HEK293T (cell line): ENCODE results near the gene RRM1.

ENCODE experiments used
- CTCF ChIA-PET: fragments of 350-600 bp; formaldehyde crosslinking; extraction: SDS; loops from one replicate; lab custom pipeline; 2021; ENCODE audit warnings: antibody characterized with exemption, inconsistent platforms; lab: Yijun Ruan, JAX
- POLR2A ChIA-PET: fragments of 350-600 bp; formaldehyde crosslinking; extraction: SDS; loops from one replicate; lab custom pipeline; 2020; ENCODE audit warnings: antibody characterized with exemption, inconsistent platforms; lab: Yijun Ruan, JAX
- DNase-seq: peaks from one replicate; pipeline ENCODE4 v3.0.0; 2012; ENCODE audit warnings: mixed read lengths; ENCODE audit errors: extremely low spot score
- ARNT ChIP-seq: fragments of 450-650 bp; IDR thresholded peaks from 2 replicates; pipeline ENCODE4 v1.6.1; 2017; ENCODE audit warnings: mild to moderate bottlenecking
- BHLHE40 ChIP-seq: fragments of 450-650 bp; IDR thresholded peaks from 2 replicates; pipeline ENCODE4 v1.6.1; 2016; ENCODE audit warnings: mild to moderate bottlenecking, moderate library complexity, borderline replicate concordance
- CTBP1 ChIP-seq: fragments of 450-650 bp; IDR thresholded peaks from 2 replicates; pipeline ENCODE4 v1.6.1; 2016; ENCODE audit warnings: borderline replicate concordance
- ELF4 ChIP-seq: fragments of 450-650 bp; IDR thresholded peaks from 2 replicates; pipeline ENCODE4 v1.6.1; 2017; ENCODE audit warnings: antibody characterized with exemption
- FOXA1 ChIP-seq: fragments of 450-650 bp; IDR thresholded peaks from 2 replicates; pipeline ENCODE4 v1.6.1; 2016; ENCODE audit warnings: mild to moderate bottlenecking
- FOXK2 ChIP-seq: fragments of 450-650 bp; IDR thresholded peaks from 2 replicates; pipeline ENCODE4 v1.6.1; 2016; ENCODE audit warnings: mild to moderate bottlenecking
- FOXM1 ChIP-seq: fragments of 450-650 bp; IDR thresholded peaks from 2 replicates; pipeline ENCODE4 v1.6.1; 2017; ENCODE audit warnings: mild to moderate bottlenecking, borderline replicate concordance
- HDGF ChIP-seq: fragments of 450-650 bp; IDR thresholded peaks from 2 replicates; pipeline ENCODE4 v1.6.1; 2017; ENCODE audit warnings: antibody characterized with exemption, borderline replicate concordance
- L3MBTL2 ChIP-seq: fragments of 450-650 bp; conservative IDR thresholded peaks from 2 replicates; pipeline ENCODE4 v1.6.1; 2016; ENCODE audit warnings: mild to moderate bottlenecking
- LEF1 ChIP-seq: fragments of 450-650 bp; IDR thresholded peaks from 2 replicates; pipeline ENCODE4 v1.6.1; 2017; ENCODE audit warnings: mild to moderate bottlenecking, borderline replicate concordance
- NFRKB ChIP-seq: fragments of 450-650 bp; IDR thresholded peaks from 2 replicates; pipeline ENCODE4 v1.6.1; 2016; ENCODE audit warnings: mild to moderate bottlenecking, moderate library complexity
- SP1 ChIP-seq: fragments of 450-650 bp; IDR thresholded peaks from 2 replicates; pipeline ENCODE4 v1.6.1; 2017
- SUZ12 ChIP-seq: fragments of 450-650 bp; IDR thresholded peaks from 2 replicates; pipeline ENCODE4 v1.6.1; 2016; ENCODE audit warnings: mild to moderate bottlenecking
- TARDBP ChIP-seq: fragments of 450-650 bp; IDR thresholded peaks from 2 replicates; pipeline ENCODE4 v1.6.1; 2016
- ZNF384 ChIP-seq: fragments of 450-650 bp; IDR thresholded peaks from 2 replicates; pipeline ENCODE4 v1.6.1; 2016
- TF ChIP-seq, protein P1 (sequence below): fragments of 450-650 bp; IDR thresholded peaks from 2 replicates; pipeline ENCODE4 v1.6.1; 2016

RRM1 gene

DNA sequence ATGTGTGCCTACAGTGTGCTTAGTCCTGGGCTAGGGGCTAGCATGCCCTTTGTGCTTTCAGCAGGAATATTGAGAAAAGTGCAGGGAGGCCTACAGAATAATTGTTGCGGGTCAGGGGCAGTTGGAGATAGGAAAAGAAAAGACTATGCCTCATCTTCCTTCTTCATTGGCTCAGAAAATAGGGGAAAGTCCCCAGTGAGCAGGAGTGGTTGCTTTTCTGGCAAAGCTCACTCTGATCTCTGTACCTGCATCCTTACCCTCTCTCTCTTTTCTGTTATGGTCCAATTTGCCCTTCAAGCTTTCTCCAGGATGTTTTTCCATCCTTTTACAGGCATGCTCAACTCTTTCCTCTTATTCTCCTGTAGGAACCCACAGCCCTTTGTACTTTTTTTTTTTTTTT, 29.5 kb upstream of the RRM1 start:
- no peak for TF ChIP-seq LEF1
- TF ChIP-seq BHLHE40, result no peak
- TF ChIP-seq, protein P1, sequence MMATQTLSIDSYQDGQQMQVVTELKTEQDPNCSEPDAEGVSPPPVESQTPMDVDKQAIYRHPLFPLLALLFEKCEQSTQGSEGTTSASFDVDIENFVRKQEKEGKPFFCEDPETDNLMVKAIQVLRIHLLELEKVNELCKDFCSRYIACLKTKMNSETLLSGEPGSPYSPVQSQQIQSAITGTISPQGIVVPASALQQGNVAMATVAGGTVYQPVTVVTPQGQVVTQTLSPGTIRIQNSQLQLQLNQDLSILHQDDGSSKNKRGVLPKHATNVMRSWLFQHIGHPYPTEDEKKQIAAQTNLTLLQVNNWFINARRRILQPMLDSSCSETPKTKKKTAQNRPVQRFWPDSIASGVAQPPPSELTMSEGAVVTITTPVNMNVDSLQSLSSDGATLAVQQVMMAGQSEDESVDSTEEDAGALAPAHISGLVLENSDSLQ, result no peak
- TF ChIP-seq L3MBTL2, result no peak
- no peak for TF ChIP-seq FOXM1
- no peak for TF ChIP-seq SP1
- TF ChIP-seq SUZ12, result no peak
- TF ChIP-seq NFRKB, result no peak
- no peak for TF ChIP-seq FOXK2
- no peak for TF ChIP-seq ELF4
- ChIA-PET CTCF (interaction anchor here (1.1 kb wide), 1 partner anchor 216 kb away, joined by 4 read pairs; no protein-coding TSS in a partner anchor), POLR2A (no interaction called here)
- DNase-seq, result no peak

DNA sequence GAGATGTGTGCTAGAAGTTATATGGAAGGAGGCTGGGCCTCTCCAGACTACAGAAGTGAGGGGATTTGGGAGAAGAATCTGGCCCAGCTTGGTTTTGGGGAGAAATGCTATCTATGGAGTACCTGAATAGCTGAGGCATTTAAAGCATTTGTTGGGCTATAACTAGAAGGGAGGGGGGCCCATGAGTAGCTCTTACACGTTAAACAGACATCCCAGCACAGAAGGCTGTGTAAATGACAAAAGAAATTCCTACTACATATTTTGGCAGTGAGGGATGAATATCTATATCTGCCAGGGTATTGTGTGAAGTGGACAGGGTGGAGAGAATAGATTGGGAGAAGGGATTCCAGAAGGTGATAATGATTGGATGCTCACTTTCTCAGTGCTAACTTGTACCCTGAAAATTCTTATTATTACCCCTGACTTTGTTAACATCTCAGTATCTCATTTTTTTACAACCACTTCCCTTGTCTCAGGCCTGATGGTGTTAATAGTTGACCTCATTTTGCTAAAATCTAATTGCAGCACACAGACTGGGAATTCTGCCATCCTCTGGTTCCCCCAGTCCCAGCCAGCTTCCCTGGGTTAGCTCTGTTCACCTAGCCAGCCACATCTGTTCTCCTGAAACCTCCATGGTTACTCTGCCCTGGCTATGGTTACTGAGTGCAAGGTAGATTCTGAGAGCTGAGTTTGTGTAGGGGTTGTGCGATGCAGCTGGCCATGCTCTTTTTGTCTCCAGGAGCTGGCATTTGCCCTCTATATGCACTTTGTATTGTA, 28.8 kb upstream of the RRM1 start:
- no peak for DNase-seq
- ChIA-PET POLR2A (no interaction called here), CTCF (interaction anchor here (1.1 kb wide), 1 partner anchor 216 kb away, joined by 4 read pairs; no protein-coding TSS in a partner anchor)
- TF ChIP-seq ARNT (no peak), BHLHE40 (no peak), ELF4 (no peak), CTBP1 (no peak), FOXM1 (no peak), TARDBP (no peak), HDGF (no peak), FOXA1 (no peak), ZNF384 (no peak), SUZ12 (no peak), FOXK2 (no peak), LEF1 (no peak), NFRKB (no peak), L3MBTL2 (no peak), SP1 (no peak)
- TF ChIP-seq, protein P1, result no peak

GRCh38 chr11:4066910-4067309, 27.7 kb upstream of the RRM1 start:
- no peak for DNase-seq
- ChIA-PET CTCF (interaction anchor here (1.9 kb wide), 1 partner anchor 212 kb away, joined by 11 read pairs; the partner anchor contains the start of gene STIM1), POLR2A (interaction anchor here (0.9 kb wide), 1 partner anchor 226 kb away, joined by 4 read pairs; the partner anchor contains the start of gene RHOG)
- no peak for TF ChIP-seq NFRKB
- TF ChIP-seq, protein P1, result no peak
- no peak for TF ChIP-seq HDGF

GRCh38 chr11:4068962-4069361, 25.6 kb upstream of the RRM1 start:
- DNase-seq, result no peak
- TF ChIP-seq FOXK2, result no peak
- no peak for TF ChIP-seq LEF1
- TF ChIP-seq L3MBTL2, result no peak
- TF ChIP-seq ARNT, result no peak
- TF ChIP-seq NFRKB, result no peak
- TF ChIP-seq, protein P1, result no peak
- TF ChIP-seq SP1, result no peak
- no peak for TF ChIP-seq TARDBP
- TF ChIP-seq BHLHE40, result no peak
- no peak for TF ChIP-seq ELF4
- TF ChIP-seq FOXA1, result no peak
- TF ChIP-seq CTBP1, result no peak
- ChIA-PET POLR2A (interaction anchor here (1.4 kb wide), 1 partner anchor 214 kb away, joined by 4 read pairs; no protein-coding TSS in a partner anchor), CTCF (no interaction called here)

- POLR2A ChIA-PET, result interaction anchor here (2.2 kb wide), 1 partner anchor 216 kb away, joined by 9 read pairs; the partner anchor contains the start of gene STIM1
- no peak for TF ChIP-seq ELF4
- no peak for TF ChIP-seq FOXK2
- no peak for TF ChIP-seq HDGF
- TF ChIP-seq SUZ12, result no peak
- no peak for TF ChIP-seq CTBP1
- TF ChIP-seq SP1, result no peak
- no peak for TF ChIP-seq LEF1
- TF ChIP-seq ARNT, result no peak
- no peak for TF ChIP-seq L3MBTL2
- TF ChIP-seq TARDBP, result no peak
- no peak for TF ChIP-seq FOXA1
- no peak for TF ChIP-seq NFRKB
- TF ChIP-seq, protein P1, result no peak
- no peak for TF ChIP-seq BHLHE40
- TF ChIP-seq ZNF384, result no peak
- CTCF ChIA-PET, result interaction anchor here (1.7 to 4.2 kb wide), 5 partner anchors 216 to 262 kb away, joined by 5 to 71 read pairs (median 31); partner anchors contain the start of genes PGAP2, RHOG and STIM1
- DNase-seq, result no peak
Observed at GRCh38 chr11:4071325-4071724, 23.3 kb upstream of the RRM1 start.
